NCI-H774 (cell line): ENCODE results near the gene RHBDL2.
"Not testable (repeated sequence)": the region's sequence is repeated elsewhere in the genome, so short reads cannot be mapped to it uniquely, and the experiment has no call there.

ENCODE experiments used
- DNase-seq: peaks from one replicate; lab custom pipeline; 2025; lab: John Stamatoyannopoulos, UW

The RHBDL2 gene

DNA sequence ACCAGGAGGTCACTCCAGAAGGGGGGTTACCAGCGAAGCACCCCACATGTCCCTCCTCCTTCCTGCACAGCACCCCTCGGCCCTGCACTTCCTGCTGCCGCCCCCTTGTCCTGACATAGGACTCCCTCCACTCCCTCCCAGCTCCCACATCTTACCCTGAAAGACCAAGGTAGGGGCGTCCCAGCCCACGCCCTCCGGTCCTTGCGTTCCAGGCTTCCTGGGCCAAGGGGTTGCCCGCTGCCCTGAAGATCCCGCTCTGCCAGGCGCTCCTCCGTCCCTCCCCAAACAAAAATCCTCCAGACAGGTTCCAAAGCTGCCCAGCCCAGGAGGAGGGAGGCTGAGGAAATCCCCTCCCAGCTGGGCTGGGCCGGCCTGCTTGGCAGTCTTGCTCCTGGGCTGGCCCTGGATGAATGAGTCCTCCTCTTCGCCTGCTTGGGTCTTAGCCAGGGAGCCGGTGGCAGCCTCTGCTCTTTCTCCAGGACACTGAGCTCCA, at the start of gene RHBDL2:
Gene RHBDL2, minus strand, starts transcription at position 304 of the 493 bp plus-strand sequence. CDS start 22,618 bp downstream, outside the sequence.
- no peak for DNase-seq

DNA sequence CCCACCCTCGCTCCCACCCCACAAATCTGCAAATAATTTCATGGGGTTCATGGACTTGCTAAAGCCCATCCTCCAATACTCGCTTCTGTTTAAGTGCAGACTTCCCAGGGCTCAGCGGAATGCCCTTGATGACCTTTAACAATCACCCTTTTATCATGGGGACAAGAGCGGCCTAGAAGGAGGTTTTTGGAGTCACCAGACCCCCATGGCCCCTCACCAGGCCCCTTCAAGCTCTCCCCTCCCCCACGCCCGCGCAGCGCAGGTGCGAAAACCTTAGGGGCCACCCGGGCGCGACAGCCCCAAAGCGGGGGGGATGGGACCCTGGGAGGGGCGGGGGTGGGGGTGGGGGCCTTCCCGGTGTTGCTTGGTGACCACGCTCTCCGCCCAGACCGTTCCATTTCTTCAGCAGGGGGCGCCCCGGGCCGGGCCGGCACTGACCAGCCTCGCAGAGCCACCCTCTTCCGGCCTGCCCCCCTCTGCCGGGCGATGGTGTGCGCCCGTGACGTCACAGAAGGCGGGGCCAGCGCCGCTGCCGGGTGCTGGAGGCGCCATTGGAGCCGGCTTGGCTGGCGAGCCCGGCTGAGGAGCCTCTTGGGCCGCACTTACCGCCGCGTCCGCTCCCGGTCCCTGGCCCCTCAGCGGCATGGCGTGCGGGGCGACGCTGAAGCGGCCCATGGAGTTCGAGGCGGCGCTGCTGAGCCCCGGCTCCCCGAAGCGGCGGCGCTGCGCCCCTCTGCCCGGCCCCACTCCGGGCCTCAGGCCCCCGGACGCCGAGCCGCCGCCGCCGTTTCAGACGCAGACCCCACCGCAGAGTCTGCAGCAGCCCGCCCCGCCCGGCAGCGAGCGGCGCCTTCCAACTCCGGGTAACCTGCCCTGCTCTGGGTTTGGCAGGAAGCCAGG, 49.4 kb upstream of the RHBDL2 start, which contains the start of gene AKIRIN1:
Gene AKIRIN1, plus strand, starts transcription at position 539 of the 900 bp plus-strand sequence. Its CDS starts 105 bp downstream, at position 644.
- peak; percentile 99 for DNase-seq

DNA sequence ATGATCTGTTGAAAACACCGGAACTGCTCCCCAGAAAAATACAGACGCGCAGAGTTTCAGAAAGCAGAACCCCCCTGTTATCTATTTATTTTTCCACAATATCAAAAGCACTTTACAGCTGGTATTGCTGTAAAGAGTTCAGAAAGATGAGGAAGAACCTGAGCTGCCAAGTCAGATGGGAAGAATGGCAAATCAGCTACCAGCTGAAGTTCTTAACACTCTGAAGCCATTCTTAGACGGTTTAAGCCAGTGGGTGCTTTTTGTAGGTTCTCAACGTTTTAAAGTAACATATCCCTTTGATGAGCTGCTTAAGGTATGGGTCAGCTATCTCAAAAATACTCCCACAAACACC, 48.7 kb upstream of the RHBDL2 start:
- DNase-seq, result no peak

GRCh38 chr1:38989979-38990378, 48.3 kb upstream of the RHBDL2 start:
- DNase-seq, result no peak

DNA sequence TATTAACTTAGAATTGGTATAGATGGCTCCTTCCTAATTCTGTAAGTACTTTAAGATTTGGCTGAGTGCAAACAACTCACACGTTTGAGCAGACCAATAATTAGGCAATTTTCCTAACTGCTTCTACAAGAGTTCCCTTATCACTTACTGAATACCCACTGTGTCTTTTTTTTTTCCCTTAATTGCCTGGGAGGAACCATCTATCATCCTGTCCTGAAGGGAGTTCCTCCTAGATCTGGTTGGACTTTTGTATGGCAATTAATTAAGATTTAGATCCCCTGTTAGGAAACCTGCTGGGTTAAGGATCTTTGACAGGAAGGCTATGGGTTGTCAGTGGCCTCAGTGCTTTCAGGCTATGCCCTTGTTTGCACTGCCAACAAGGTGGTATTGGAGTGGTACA, 37.8 kb upstream of the RHBDL2 start:
- DNase-seq, result not testable (repeated sequence)

- not testable (repeated sequence) for DNase-seq
Measured at GRCh38 chr1:38978245-38978542, 36.6 kb upstream of the RHBDL2 start.

DNA sequence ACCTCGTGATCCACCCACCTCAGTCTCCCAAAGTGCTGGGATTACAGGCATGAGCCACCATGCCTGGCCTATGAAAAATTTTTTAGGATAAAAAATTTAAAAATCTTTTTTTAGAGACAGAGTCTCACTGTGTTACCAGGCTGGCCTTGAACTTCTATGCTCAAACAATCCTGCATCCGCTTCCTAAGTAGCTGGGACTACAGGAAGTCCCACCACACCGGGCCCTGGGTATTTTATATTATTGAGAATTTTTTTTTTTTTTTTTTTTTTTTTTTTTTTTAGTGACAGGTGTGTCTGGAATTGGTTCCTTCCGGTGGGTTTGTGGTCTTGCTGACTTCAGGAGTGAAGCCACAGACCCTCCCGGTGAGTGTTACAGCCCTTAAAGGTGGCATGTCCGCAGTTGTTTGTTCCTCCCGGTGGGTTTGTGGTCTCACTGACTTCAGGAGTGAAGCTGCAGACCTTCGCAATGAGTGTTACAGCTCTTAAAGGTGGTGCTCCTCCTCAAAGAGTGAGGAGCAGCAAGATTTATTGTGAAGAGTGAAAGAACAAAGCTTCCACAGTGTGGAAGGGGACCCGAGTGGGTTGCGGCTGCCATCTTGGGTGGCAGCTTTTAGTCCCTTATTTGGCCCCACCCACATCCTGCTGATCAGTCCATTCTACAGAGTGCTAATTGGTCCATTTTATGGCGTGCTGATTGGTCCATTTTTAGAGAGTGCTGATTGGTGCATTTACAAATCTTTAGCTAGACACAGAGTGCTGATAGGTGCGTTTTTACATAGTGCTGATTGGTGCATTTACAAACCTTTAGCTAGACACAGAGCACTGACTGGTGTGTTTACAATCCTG, 36.0 kb upstream of the RHBDL2 start:
- DNase-seq, result not testable (repeated sequence)

- no peak for DNase-seq
Measured at GRCh38 chr1:38973659-38974437, 32.2 kb upstream of the RHBDL2 start.

- not testable (repeated sequence) for DNase-seq
Measured at GRCh38 chr1:38973145-38973544, 31.5 kb upstream of the RHBDL2 start.

GRCh38 chr1:38964140-38964548, 22.5 kb upstream of the RHBDL2 start:
- no peak for DNase-seq

DNA sequence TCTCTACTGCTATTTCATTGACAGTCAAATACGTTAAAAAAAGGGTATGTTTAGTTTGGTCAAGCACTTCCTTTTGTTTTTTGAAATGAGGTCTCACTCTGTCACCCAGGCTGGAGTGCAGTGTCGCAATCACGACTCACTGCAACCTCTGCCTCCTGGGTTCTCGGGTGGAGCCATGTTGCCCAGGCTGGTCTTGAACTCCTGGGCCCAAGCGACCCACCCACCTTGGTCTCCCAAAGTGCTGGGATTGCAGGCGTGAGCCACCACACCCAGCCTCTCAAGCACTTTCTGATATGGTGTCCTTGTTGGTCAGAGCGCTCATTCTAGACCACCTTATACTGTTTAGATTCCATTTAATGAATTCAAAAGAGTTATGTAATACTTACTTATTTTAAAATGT, 20.9 kb upstream of the RHBDL2 start:
- DNase-seq, result no peak

DNA sequence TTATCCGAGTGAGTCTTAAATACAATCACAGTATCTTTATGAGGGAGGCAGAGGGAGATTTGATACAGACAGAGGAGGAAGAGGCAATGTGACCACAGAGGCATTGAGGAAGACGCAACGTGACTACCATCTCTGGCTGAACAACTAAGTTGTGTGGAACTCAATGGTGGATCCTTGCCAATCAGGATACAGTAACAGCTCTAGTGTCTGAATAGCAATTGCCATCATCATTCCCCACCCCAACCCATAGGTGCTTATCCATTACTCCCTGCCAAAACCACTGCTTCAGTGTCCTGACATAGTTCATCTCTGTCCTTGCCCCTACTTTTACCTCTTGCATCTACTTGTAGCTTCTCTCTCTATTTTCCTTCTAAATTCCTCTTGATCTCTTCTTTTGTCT, 20.5 kb upstream of the RHBDL2 start:
- no peak for DNase-seq

DNA sequence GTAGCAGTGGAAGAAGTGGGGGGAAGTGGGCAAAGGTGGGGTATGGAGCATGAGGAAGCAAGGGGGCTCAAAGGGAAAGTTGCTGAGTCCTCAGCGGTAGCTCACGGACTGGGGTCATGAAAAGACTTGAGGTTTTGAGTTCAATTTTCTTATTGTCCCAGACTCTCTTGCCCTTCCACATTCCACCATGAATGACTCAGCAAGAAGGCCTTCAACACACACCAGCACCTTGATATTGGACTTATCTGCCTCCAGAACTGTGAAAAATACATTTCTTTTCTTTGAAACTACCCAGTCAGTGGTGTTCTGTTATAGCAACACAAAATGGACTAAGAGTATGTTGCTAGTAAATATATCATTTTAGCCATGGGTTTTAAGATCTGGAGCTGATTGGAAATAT, 17.3 kb upstream of the RHBDL2 start:
- no peak for DNase-seq

DNA sequence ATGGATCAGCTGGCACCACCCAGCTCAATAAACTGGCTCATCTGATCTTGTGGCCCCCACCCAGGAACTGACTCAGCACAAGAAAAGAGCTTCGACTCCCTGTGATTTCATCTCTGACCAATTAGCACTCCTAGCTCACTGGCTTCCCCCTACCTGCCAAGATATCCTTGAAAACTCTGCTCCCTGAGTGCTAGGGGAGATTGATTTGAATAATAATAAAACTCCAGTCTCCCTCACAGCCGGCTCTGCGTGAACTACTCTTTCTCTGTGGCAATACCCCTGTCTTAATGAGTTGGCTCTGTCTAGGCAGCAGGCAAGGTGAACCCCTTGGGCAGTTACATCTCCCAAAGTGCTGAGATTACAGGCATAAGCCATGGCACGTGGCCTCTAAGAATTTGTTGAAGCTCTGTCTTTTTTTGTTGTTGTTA, 11.8 kb upstream of the RHBDL2 start:
- DNase-seq, result no peak

GRCh38 chr1:38950553-38950952, 8.9 kb upstream of the RHBDL2 start:
- DNase-seq, result no peak

DNA sequence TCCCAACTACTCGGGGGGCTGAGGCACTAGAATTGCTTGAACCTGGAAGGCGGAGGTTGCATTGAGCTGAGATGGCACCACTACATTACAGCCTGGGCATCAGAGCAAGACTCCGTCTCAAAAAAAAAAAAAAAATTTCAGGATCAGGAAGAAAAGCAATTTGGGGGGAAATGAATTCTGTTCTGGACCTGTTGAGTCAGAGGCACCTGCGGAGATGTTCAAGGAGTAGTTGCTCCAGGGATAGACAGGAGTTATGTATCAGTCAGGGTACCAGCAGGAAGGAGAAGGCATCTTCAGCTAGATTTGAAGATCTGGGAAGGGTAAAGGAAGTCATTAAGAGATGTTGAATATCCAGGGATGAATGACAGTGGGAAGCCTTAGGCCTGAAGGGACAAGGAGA, 2.9 kb upstream of the RHBDL2 start:
- no peak for DNase-seq

- DNase-seq, result no peak
Measured at GRCh38 chr1:38942664-38943428, 1.2 kb upstream of the RHBDL2 start.

GRCh38 chr1:38941093-38941492, 537 bp downstream of the RHBDL2 start:
- DNase-seq, result no peak

DNA sequence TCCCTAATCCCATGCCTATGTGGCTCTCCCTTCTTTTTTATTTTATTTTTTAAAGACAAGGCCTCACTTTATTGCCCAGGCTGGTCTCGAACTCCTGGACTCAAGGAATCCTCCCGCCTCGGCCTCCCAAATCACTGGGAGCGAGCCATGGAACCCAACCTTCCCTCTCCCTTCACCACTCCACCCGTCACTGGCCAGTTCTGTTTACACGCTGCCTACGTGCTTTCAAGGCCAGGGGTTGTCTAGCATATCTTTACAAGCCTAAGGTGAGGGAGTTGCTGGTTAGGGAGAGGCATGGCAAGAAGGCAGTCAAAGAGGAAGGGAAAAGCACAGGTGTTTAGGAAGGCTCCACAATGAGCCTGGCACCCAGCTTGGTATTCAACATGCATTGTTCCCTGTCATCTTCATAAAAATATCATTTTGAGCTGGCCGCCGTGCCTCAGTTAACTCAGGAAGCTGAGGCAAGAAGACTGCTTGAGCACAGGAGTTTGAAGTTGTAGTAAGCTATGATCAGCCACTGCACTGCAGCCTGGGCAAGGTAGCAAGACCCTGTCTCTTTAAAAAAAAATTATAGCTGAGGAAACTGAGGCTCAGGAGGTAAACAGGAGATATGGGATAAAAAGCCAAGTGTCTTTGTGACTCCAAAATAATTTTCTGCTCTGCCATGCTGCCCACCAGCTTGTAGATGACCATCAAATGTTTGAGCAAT, 1.1 kb downstream of the RHBDL2 start:
- no peak for DNase-seq

- no peak for DNase-seq
Measured at GRCh38 chr1:38938722-38939260, 2.8 kb downstream of the RHBDL2 start.
